K562 (cell line): ENCODE measurements around the gene FZD4. TPM values are rescaled to one million over a fixed set of nuclear protein-coding genes. Genes with fewer than 3 reads are reported as not detected.

Source experiments
- ARHGAP35 ChIP-seq: fragments of 450-650 bp; IDR thresholded peaks from 2 replicates; pipeline ENCODE4 v1.6.1; 2018; ENCODE audit not compliant: partially characterized antibody
- CEBPG ChIP-seq, 3 experiments: fragments of 200-800 bp in 1 of 3; sonication (Bioruptor generic) in 1 of 3; sonication (generic) in 1 of 3; formaldehyde crosslinking in 1 of 3; IDR thresholded peaks in 2 of 3; conservative IDR thresholded peaks in 1 of 3; 2 replicates each; pipeline versions ENCODE4 v1.6.1 to v1.8.0; 2016 to 2022; ENCODE audit warnings: missing compliant biosample characterization in 2 of 3, missing genetic modification characterization in 2 of 3, mild to moderate bottlenecking in 1 of 3, missing genetic modification reagents in 1 of 3
- CHCHD3 ChIP-seq: fragments of 250-450 bp; sonication (Bioruptor Pico); IDR thresholded peaks from 2 replicates; pipeline ENCODE4 v2.1.2; 2022; ENCODE audit warnings: mild to moderate bottlenecking
- CREBBP ChIP-seq: IDR thresholded peaks from one replicate; pipeline ENCODE4 v1.6.1; 2012; ENCODE audit warnings: low read depth, mild to moderate bottlenecking, control low read depth, inconsistent platforms, low read length
- DPF2 ChIP-seq: fragments of 450-650 bp; IDR thresholded peaks from 2 replicates; pipeline ENCODE4 v1.6.1; 2016
- E2F4 ChIP-seq: sonication (generic); formaldehyde crosslinking; IDR thresholded peaks from 2 replicates; pipeline ENCODE4 v1.8.0; 2022; ENCODE audit warnings: mild to moderate bottlenecking, low read depth, missing genetic modification reagents
- HNRNPUL1 ChIP-seq: fragments of 200-400 bp; formaldehyde crosslinking; IDR thresholded peaks from 2 replicates; pipeline ENCODE4 v1.6.1; 2017; ENCODE audit warnings: low read length
- KDM5B ChIP-seq: fragments of 200-600 bp; sonication (generic); IDR thresholded peaks from 2 replicates; pipeline ENCODE4 v1.6.1; 2012; ENCODE audit warnings: low read depth, mild to moderate bottlenecking, moderate library complexity, low read length, control low read depth, inconsistent platforms; ENCODE audit not compliant: insufficient replicate concordance
- NFE2 ChIP-seq: IDR thresholded peaks from 2 replicates; pipeline ENCODE4 v1.6.1; 2014; ENCODE audit warnings: antibody characterized with exemption, low read depth
- POLR2AphosphoS2 ChIP-seq: IDR thresholded peaks from 2 replicates; pipeline ENCODE4 v1.6.1; 2012; ENCODE audit warnings: low read length, improper control_type of control experiment
- POLR2AphosphoS5 ChIP-seq: IDR thresholded peaks from 2 replicates; pipeline ENCODE4 v1.6.1; 2011; ENCODE audit warnings: mild to moderate bottlenecking, low read depth, low read length, moderate library complexity; ENCODE audit not compliant: control insufficient read depth, insufficient read depth
- PYGO2 ChIP-seq: fragments of 450-650 bp; IDR thresholded peaks from 2 replicates; pipeline ENCODE4 v1.6.1; 2016; ENCODE audit warnings: mild to moderate bottlenecking, missing genetic modification characterization, moderate library complexity, missing compliant biosample characterization
- SMAD4 ChIP-seq: fragments of 250-450 bp; sonication (Bioruptor Pico); conservative IDR thresholded peaks from 2 replicates; pipeline ENCODE4 v1.8.0; 2021; ENCODE audit warnings: inconsistent platforms, mild to moderate bottlenecking, moderate library complexity
- THAP12 ChIP-seq: fragments of 250-450 bp; sonication (Bioruptor Pico); IDR thresholded peaks from 2 replicates; pipeline ENCODE4 v1.9.0; 2021; ENCODE audit warnings: mild to moderate bottlenecking, inconsistent platforms
- ZBTB43 ChIP-seq: sonication (generic); formaldehyde crosslinking; IDR thresholded peaks from 2 replicates; pipeline ENCODE4 v1.8.0; 2023; ENCODE audit warnings: mild to moderate bottlenecking, missing genetic modification reagents
- ZEB2 ChIP-seq: fragments of 450-650 bp; IDR thresholded peaks from 2 replicates; pipeline ENCODE4 v1.6.1; 2016
- ZNF76 ChIP-seq: fragments of 250-450 bp; sonication (Bioruptor Pico); IDR thresholded peaks from 2 replicates; pipeline ENCODE4 v1.4.0; 2020; ENCODE audit warnings: mild to moderate bottlenecking, moderate library complexity, borderline replicate concordance
- polyA plus RNA-seq, 8 experiments: library from polyadenylated mRNA; depleted of rRNA in 4 of 8; stranded (reverse) in 5 of 8; unstranded in 3 of 8; fragments of >200 nt; fragmentation: Nextera tagmentation in 2 of 8; fragmentation: Illumina TruSeq in 1 of 8; extraction: Ambion mirVana in 2 of 8; extraction: Trizol in 1 of 8; gene quantifications; 2 replicates each; pipeline versions ENCODE4 v1.2.1 to v1.2.3, GENCODE V29; 2011 to 2014; ENCODE audit warnings: inconsistent platforms in 1 of 8, missing spikeins in 1 of 8
- total RNA-seq, 7 experiments: library from RNA; depleted of rRNA in 6 of 7; stranded (reverse); fragments of >200 nt in 6 of 7; fragmentation: Illumina TruSeq in 2 of 7; extraction: Trizol in 2 of 7; gene quantifications; 2 replicates each; pipeline versions ENCODE4 v1.2.1 to v1.2.3, GENCODE V29; 2011 to 2021; ENCODE audit warnings: low replicate concordance in 1 of 7
- TF ChIP-seq, protein P1 (sequence below), 3 experiments: fragments of 200-800 bp in 1 of 3; fragments of 250-450 bp in 1 of 3; fragments of 450-650 bp in 1 of 3; sonication (Bioruptor Pico) in 1 of 3; sonication (Bioruptor generic) in 1 of 3; formaldehyde crosslinking in 1 of 3; IDR thresholded peaks; 2 replicates each; pipeline versions ENCODE4 v1.6.1 to v1.8.0; 2016 to 2022; ENCODE audit warnings: mild to moderate bottlenecking in 2 of 3, missing genetic modification characterization in 2 of 3, missing compliant biosample characterization in 1 of 3, moderate library complexity in 1 of 3

FZD4 gene
- total and polyA plus RNA-seq, 9 of the 15 experiments (the other 6 are each of a cell fraction or from before 2014, with no cell fraction given) = 1.2 to 7.9 (median 5.8) TPM

GRCh38 chr11:86931548-86932258, 23.5 kb downstream of the FZD4 start (continued):
- no peak for TF ChIP-seq E2F4 (CRISPR knock-in tag)
- TF ChIP-seq CREBBP = no peak
- no peak for TF ChIP-seq ZNF76 (CRISPR knock-in tag)
- TF ChIP-seq DPF2 = peak; percentile 95
- no peak for TF ChIP-seq CHCHD3 (CRISPR knock-in tag)
- TF ChIP-seq HNRNPUL1 = no peak
- peak; percentile 47; the same call in 1 of the 2 replicates for TF ChIP-seq NFE2
- TF ChIP-seq ZEB2 = peak; percentile 83
- no peak for TF ChIP-seq ARHGAP35
- TF ChIP-seq, protein P1, sequence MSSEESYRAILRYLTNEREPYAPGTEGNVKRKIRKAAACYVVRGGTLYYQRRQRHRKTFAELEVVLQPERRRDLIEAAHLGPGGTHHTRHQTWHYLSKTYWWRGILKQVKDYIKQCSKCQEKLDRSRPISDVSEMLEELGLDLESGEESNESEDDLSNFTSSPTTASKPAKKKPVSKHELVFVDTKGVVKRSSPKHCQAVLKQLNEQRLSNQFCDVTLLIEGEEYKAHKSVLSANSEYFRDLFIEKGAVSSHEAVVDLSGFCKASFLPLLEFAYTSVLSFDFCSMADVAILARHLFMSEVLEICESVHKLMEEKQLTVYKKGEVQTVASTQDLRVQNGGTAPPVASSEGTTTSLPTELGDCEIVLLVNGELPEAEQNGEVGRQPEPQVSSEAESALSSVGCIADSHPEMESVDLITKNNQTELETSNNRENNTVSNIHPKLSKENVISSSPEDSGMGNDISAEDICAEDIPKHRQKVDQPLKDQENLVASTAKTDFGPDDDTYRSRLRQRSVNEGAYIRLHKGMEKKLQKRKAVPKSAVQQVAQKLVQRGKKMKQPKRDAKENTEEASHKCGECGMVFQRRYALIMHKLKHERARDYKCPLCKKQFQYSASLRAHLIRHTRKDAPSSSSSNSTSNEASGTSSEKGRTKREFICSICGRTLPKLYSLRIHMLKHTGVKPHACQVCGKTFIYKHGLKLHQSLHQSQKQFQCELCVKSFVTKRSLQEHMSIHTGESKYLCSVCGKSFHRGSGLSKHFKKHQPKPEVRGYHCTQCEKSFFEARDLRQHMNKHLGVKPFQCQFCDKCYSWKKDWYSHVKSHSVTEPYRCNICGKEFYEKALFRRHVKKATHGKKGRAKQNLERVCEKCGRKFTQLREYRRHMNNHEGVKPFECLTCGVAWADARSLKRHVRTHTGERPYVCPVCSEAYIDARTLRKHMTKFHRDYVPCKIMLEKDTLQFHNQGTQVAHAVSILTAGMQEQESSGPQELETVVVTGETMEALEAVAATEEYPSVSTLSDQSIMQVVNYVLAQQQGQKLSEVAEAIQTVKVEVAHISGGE (CRISPR knock-in tag; IDR thresholded peaks at IDR 0.05) = no peak
- TF ChIP-seq CEBPG (CRISPR knock-in tag; IDR thresholded peaks at IDR 0.05) = no peak
- TF ChIP-seq CEBPG (tag; conservative IDR thresholded peaks at IDR 0.05 in 1 of 2, IDR thresholded peaks at IDR 0.05 in 1 of 2) = no peak
- no peak for TF ChIP-seq KDM5B
- no peak for TF ChIP-seq POLR2AphosphoS2
- no peak; the same call in 1 of the 2 replicates for TF ChIP-seq SMAD4 (CRISPR knock-in tag)
- TF ChIP-seq THAP12 (CRISPR knock-in tag) = no peak
- TF ChIP-seq POLR2AphosphoS5 = peak; percentile 80
- TF ChIP-seq ZBTB43 (CRISPR knock-in tag) = no peak
- no peak for TF ChIP-seq PYGO2 (tag)
